GM18870 (cell line): ENCODE measurements around the gene SNAPC1.
A peak's percentile ranks its signal among the peaks of the same experiment; 100 is the strongest.
"Not testable (repeated sequence)": the region's sequence is repeated elsewhere in the genome, so short reads cannot be mapped to it uniquely, and the experiment has no call there.

Source experiments
- ATAC-seq: cut with Tn5 transposase; IDR thresholded peaks from one replicate; pipeline ENCODE4 v1.9.1; 2021; ENCODE audit warnings: moderate library complexity; ENCODE audit not compliant: unreplicated experiment

SNAPC1 gene, protein sequence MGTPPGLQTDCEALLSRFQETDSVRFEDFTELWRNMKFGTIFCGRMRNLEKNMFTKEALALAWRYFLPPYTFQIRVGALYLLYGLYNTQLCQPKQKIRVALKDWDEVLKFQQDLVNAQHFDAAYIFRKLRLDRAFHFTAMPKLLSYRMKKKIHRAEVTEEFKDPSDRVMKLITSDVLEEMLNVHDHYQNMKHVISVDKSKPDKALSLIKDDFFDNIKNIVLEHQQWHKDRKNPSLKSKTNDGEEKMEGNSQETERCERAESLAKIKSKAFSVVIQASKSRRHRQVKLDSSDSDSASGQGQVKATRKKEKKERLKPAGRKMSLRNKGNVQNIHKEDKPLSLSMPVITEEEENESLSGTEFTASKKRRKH

DNA sequence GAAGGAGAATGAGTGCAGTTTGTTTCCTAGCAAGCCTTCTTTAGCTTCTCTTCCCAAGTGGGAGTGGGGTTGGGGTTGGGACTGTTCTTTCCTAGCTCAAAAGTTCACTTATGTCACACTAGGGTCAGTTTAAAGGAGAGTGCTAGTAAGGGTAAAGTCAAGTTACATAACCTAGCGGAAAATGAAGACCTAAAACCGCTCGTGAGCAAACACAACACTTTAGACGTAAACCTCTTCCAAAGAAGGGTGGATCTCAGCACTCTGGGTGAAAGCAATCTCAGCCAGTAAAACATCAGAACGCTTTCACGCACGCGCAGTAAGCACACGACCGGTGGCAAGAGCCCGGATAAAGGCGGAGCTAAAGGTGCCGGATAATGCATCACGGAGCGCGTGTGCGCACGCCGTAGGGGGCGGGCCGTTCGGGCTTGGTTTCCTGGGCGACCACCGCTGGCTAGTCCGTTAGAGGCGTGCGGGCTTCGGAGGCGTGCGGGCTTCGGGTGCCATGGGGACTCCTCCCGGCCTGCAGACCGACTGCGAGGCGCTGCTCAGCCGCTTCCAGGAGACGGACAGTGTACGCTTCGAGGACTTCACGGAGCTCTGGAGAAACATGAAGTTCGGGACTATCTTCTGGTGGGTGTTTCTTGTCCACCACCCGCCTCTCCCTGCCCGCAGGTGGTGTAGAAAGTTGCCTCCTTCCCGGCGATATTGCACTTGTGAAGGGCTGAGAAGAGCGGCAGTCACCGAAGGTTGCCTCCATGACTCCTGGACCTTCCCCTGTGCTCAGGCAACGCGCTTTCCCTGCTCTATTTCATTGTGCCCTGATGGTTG is at the start of gene SNAPC1:
SNAPC1 (plus strand) TSS at position 462 of the 828 bp plus-strand sequence; CDS start at position 503, 41 bp downstream.
- peak; percentile 92 for ATAC-seq

DNA sequence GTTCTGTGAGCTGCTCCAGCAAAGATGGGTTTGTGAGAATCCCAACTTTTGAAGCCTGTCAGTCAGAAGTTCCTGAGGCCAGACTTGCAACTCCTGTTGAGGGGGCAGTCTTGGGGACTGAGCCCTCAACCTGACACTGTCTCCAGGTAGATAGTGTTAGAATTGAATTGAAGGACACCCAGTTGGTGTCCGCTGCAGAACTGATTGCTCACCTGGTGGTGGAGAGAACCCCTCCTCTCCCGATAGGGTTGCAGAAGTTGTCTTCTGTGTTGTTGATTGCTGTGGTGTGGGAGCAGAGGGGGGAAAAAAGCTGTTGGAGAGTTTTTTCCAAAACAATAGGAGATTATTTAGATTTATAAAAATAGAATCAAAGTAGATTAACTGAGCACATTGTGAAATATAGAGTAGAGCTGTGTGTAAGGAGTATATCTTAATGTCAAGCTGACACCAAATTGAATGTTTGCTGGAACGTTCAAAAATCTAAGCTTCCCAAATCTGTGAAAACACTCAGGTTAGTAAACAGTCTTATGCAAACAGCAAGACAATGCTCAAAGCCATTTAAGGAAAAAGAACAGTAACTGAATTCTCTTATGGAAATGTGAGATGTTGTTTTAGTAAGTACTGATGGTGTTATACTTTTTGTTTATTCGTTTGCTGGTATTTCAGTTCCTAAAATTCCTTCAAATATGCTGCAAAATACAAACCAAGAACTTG is 48.3 kb upstream of the SNAPC1 start:
- no peak for ATAC-seq

DNA sequence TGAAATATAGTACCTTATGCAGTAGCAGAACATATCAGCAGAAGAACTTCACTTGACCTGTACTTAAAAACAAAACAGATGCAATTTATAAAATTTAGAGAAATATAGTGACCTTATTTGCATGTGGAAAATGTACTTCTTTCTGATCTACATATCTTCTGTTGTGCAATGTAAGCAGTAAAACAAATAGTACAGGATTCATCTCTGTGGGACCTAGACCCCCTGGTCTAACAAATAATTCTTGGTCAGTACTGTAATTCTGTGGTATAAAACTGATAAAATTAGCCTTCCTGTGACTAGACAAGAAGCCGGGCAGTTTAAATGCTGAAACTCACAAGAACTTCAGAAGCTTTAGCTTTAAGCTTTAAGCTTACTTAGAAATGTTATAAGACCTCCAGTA is 45.3 kb upstream of the SNAPC1 start:
- no peak for ATAC-seq

DNA sequence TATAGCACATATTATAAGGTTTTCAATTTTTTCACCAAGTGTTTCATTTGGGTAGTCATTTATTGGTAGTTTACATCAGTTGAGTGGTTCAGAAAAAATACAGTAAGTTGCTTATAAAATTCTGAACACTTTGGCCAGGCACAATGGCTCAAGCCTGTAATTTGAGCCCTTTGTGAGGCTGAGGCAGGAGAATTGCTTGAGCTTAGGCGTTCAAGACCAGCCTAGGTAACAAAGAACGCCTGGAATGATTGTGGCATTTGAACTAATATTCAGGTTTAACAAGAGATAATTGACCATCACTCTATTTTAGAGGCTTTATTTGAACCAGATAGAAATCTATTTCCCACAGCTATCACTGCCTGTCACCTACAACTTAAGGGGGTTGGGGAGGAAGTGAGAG is 44.2 kb upstream of the SNAPC1 start:
- no peak for ATAC-seq

DNA sequence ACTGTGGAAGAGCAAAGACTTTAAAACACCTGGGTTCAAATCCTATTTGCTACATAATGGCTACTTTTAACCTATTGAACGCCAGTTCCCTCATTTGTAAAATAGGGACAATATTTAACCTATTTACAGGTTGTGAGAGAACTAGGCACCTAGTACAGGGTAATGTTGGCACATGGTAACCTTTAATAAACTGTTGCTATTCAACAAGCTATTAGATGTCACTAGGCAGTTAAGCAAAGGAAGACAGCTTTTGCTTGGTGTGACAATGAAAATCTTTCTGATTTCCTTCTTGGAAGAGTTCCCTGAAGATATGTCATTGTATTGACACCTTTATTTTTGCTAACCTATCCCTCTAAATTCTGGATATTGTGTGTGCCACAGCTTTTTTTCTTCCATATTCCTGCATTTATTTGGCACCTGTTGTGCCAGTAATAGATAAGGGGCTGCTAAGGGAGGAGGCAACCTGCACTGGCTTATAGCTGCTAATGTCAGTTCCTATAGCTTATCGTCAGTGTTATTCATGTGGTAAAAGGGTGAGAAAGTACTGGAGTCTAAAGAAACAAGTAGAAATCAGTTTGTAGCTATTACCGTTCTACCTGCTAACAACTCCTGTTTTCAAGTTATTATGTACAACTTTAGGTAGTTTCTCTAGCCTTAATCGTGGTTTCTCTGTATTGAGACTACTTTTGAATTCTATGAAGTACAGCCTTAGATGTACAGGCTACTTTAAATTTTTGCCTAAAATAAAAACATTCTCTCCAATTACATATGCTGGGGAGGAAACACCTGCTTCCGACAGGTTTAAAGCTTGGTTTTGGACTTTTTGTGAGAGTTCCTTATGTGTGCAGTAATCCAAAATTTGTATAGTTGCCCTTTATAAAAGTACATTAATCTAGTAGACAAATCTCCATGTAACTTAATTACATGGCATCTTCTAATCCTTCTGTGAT is 42.6 kb upstream of the SNAPC1 start:
- no peak for ATAC-seq

DNA sequence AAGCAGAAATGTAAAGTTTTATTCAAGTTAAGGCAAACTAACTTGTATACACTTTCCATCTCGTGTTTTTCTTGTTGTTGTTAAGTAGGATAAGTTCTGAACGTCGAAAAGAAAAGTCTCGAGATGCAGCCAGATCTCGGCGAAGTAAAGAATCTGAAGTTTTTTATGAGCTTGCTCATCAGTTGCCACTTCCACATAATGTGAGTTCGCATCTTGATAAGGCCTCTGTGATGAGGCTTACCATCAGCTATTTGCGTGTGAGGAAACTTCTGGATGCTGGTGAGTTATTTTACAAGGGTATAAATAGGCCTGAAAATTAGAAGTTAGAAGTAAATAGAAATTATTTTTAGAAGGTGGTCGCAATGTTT is 41.9 kb upstream of the SNAPC1 start:
- no peak for ATAC-seq

DNA sequence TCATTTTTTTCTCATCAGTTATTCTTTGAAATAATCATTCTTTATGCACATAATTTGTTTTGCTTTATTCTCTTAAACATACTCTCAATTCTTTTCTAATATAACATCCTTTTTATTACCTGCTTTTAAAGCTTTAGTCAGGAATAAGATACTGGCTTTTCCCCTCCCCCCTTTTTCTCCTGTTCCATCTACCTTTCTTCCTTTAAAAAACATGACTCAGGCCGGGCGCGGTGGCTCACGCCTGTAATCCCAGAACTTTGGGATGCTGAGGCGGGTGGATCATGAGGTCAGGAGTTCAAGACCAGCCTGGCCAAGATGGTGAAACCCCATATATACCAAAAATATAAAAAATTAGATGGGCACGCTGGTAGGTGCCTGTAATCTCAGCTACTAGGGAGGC is 41.5 kb upstream of the SNAPC1 start:
- no peak for ATAC-seq

DNA sequence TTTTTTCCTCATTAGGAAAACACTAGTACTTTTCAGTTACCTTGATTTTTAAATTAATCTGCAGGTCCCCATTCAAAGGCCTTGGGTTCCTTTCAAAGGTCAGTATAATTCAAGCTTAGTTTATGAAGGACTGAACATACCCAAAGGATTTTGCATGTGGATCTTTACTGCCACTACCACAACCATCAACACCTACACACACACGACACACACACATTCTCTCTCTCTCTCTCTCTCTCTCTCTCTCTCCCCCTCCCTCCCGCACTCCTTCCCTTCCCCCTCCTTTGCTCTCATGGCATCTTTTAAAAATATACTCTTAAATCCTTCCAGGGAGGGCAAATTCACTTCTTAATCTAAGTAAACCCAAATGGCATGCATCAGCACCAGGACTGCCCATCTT is 38.1 kb upstream of the SNAPC1 start:
- no peak for ATAC-seq

DNA sequence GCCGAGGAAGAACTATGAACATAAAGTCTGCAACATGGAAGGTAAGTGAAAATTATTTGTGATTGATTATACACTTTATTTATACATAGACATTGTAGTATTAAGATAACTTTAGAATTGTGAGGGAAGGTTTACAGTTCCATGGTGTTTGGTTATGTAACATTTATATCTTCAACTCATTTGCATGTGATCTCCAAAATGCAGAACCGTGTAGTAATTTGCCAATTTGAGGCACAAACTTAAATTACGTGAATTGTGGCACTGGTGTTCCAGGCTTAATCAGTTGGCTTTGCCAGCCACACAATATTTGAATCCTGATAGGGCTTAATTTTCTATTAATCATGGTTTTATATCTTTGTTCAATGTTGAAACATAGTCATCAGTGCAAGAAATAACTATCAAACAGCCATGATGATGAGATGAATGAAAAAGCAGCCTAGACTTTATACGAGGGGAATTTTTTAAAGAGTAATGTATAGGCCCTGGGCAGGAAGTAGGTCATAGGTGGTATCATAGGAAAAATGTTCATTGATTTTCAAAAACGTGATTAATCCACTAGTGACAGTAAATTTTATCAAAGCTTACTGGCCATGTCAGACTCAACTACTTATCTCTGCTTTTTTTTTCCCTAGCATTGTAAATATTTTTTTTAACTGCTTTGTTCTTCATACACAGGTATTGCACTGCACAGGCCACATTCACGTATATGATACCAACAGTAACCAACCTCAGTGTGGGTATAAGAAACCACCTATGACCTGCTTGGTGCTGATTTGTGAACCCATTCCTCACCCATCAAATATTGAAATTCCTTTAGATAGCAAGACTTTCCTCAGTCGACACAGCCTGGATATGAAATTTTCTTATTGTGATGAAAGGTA is 35.2 kb upstream of the SNAPC1 start:
- no peak for ATAC-seq

DNA sequence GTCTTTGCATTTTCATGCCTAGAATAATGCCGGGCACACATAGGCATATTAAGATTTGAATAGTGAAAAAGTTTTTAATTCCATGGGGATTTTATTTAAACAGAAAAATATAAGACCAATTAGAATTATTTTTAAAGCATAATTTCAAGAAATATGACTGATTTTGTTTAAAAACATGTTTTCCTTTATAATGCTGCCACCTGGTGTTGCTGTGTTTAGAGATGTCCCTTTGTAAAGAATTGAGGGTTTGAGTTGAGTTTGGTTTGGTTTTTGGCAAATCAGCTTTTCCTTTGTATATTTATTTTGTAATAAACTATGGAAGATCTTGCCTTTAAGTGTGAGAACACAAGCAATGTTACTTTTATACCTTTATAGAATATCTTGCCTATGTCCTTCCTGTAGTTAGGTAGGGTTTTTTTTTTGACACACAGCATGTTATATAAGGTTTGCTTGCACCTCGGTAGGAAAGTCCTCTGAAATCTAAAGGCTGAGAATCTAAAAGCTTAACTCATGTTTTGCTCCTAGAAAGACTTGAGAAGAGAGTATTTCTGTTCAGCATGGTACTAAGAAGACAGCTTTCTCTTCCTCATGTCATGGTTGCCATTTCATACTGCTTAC is 31.4 kb upstream of the SNAPC1 start:
- ATAC-seq, result no peak

DNA sequence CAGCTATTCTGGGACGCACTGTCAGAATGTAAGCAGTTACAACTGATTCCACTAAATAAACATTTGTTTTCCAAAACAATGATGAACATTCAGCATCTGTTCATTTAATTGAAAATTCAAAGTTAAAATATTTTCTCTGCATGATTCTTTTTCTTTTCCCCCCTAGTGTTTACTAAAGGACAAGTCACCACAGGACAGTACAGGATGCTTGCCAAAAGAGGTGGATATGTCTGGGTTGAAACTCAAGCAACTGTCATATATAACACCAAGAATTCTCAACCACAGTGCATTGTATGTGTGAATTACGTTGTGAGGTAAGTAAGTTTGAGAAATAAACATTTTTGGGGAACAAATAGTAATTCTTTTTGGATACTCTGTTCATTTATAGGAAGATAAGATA is 28.2 kb upstream of the SNAPC1 start:
- no peak for ATAC-seq

DNA sequence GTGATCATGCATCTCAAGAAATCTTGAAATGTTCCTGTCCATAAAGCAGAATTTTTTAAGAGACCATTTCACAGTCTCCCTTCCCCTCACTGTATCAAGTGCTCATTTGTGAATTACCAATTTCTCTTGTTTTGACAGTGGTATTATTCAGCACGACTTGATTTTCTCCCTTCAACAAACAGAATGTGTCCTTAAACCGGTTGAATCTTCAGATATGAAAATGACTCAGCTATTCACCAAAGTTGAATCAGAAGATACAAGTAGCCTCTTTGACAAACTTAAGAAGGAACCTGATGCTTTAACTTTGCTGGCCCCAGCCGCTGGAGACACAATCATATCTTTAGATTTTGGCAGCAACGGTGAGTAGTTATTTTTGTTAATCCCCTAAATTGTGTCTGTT is 25.5 kb upstream of the SNAPC1 start:
- no peak for ATAC-seq

DNA sequence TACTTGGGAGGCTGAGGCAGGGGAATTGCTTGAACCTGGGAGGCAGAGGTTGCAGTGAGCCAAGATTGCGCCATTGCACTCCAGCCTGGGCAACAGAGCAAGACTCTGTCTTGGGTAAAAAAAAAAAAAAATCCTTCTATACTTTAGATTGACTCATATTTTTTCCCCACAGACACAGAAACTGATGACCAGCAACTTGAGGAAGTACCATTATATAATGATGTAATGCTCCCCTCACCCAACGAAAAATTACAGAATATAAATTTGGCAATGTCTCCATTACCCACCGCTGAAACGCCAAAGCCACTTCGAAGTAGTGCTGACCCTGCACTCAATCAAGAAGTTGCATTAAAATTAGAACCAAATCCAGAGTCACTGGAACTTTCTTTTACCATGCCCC is 24.3 kb upstream of the SNAPC1 start:
- no peak for ATAC-seq

DNA sequence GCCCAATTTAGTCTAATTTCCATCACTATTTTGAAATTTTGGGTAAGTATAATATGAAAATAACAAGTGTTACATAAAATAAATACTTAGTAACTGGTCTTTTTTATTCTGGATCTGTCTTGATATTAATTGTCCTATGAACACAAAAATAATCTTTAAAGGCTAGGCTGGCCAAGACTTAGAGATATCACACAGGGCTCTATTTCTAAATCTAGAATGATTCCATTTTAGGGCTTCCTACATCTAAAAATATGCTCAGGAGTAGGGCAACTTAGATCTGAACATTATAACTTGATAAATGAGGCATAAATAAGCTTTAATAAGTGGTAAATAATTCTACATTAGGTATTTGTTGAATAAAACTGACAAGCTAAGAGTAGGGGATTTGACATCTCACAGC is 23.1 kb upstream of the SNAPC1 start:
- no peak for ATAC-seq

DNA sequence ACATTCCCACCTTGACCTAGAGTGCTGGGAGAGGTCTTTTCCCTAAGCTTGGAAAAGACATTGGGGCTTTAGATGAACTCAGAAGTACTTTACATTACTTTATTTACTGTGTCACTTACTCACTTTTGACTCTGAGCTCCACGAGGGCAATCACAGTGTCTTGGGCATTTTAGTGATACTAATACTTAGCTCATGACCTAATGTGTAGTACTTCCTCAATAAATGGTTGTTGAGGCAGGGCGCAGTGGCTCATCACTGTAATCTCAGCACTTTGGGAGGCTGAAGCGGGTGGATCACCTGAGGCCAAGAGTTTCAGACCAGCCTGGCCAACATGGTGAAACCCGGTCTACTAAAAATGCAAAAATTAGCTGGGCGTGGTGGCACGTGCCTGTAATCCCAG is 19.8 kb upstream of the SNAPC1 start:
- no peak for ATAC-seq

DNA sequence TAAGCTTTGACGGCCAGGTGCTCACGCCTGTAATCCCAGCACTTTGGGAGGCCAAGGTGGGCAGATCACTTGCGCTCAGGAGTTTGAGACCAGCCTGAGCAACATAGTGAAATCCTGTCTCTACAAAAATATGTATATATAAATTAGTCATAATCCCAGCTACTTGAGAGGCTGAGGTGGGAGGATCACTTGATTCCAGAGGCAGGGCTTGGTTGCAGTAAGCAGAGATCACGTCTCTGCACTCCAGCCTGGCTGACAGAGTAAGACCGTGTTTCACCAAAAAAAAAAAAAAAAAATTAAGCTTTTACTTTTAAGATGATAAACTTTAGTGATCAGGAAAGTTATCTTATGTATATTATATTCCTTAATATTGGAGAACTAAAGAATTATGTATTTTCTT is 18.0 kb upstream of the SNAPC1 start:
- ATAC-seq, result no peak

DNA sequence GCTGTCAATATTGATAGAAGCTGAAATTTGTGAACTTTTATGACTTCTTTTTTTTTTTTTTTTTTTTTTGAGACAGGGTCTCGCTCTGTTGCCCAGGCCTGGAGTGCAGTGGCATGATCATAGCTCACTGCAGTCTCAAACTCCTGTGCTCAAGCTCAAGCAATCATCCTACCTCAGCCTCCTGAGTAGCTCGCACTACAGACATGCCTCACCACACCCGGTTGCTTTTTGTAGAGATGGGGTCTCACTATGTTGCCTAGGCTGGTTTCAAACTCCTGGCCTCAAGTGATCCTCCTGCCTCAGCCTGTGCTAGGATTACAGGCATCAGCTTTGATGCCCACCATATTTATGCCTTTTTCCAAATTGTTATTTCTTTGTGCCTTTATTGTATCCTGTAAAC is 15.9 kb upstream of the SNAPC1 start:
- not testable (repeated sequence) for ATAC-seq

DNA sequence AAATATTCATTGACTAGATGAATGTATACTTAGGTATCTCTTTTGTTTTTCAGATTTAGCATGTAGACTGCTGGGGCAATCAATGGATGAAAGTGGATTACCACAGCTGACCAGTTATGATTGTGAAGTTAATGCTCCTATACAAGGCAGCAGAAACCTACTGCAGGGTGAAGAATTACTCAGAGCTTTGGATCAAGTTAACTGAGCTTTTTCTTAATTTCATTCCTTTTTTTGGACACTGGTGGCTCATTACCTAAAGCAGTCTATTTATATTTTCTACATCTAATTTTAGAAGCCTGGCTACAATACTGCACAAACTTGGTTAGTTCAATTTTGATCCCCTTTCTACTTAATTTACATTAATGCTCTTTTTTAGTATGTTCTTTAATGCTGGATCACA is 15.3 kb upstream of the SNAPC1 start:
- ATAC-seq, result no peak

DNA sequence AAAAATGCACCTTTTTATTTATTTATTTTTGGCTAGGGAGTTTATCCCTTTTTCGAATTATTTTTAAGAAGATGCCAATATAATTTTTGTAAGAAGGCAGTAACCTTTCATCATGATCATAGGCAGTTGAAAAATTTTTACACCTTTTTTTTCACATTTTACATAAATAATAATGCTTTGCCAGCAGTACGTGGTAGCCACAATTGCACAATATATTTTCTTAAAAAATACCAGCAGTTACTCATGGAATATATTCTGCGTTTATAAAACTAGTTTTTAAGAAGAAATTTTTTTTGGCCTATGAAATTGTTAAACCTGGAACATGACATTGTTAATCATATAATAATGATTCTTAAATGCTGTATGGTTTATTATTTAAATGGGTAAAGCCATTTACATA is 14.9 kb upstream of the SNAPC1 start:
- no peak for ATAC-seq
